ENCODE measurements around the gene GSK3B. TPM values are rescaled to one million over a fixed set of nuclear protein-coding genes. Genes with fewer than 3 reads are reported as not detected.

GSK3B gene
- total RNA-seq, 1 experiment from 2014 or later, result 50.0 TPM

DNA sequence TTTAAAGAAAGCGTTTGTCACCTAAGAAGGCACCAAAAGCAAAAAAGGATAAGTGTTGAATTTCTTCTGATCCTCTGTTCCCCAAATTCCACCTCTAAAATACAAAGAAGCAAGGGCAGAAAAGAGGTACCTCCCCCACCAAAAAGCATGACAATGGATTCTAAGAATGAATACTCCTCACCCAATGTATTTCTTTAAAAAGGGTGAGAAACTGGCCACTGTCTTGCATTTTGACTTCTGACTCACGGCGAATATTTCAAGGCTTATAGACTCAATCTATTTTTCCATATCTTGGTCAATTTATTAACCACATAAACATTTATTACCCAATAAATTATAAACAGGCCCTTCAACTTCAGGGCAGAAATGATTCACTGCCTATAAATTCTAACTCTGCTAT lies 181.2 kb downstream of the GSK3B start:
- BruUV-seq (replicated peaks), result no TSS peak
- Histone ChIP-seq H3K9me2 (ENCODE audit: insufficient read depth) (no peaks in the 10 kb centered on the region), H4K20me1 (ENCODE audit: insufficient read depth) (0 out of 2 replicates have a peak, but pooled peaks cover 5% of the 10 kb centered on the region), H3K9ac (ENCODE audit: low read length) (no peak overlapping the region), H3K4me2 (ENCODE audit: low read length) (no peak overlapping the region), H3K79me2 (ENCODE audit: insufficient read depth, low read length) (no peaks in the 10 kb centered on the region), H3K27me3 (ENCODE audit: insufficient read depth, low read length) (no peaks in the 10 kb centered on the region), H3K9me3 (ENCODE audit: control insufficient read depth in 1 of 2, insufficient read depth in 1 of 2, low read depth in 1 of 2, low read length in 2 of 2) (no peaks in the 10 kb centered on the region), H3K36me3 (ENCODE audit: control insufficient read depth in 1 of 2, insufficient read depth in 2 of 2, low read length in 2 of 2) (no peaks in the 10 kb centered on the region), H3K4me3 (replicated peaks in 1 of 2; ENCODE audit: low read depth in 1 of 2, low read length in 2 of 2) (no peak overlapping the region), H3K4me1 (ENCODE audit: control insufficient read depth in 1 of 2, insufficient read depth in 2 of 2, low read length in 2 of 2) (no peaks in the 10 kb centered on the region), H3K27ac (ENCODE audit: low read depth, low read length) (no peak overlapping the region), H2AFZ (ENCODE audit: low read depth, low read length, poor library complexity, severe bottlenecking) (no peak overlapping the region)
- no peak for ATAC-seq
- ChIA-PET RAD21 (ENCODE audit: low non-redundant PET in 1 of 2, low total read pairs in 2 of 2, uncharacterized antibody in 2 of 2, unreplicated experiment in 2 of 2) (no interaction called here), CTCF (no interaction called here), POLR2A (no interaction called here)
- no peak for TF ChIP-seq SRF (IDR thresholded peaks at IDR 0.05; ENCODE audit: low read depth)
- intact Hi-C loops (cut with micrococcal nuclease), result no loop called here
- DNase-seq (ENCODE audit: low read depth, low spot score), result no peak

GRCh38 chr3:119912220-119912619 lies 182.0 kb downstream of the GSK3B start:
- Histone ChIP-seq H3K9ac (ENCODE audit: low read length) (no peak overlapping the region), H3K4me3 (replicated peaks in 1 of 2; ENCODE audit: low read depth in 1 of 2, low read length in 2 of 2) (no peak overlapping the region), H3K4me1 (ENCODE audit: control insufficient read depth in 1 of 2, insufficient read depth in 2 of 2, low read length in 2 of 2) (no peaks in the 10 kb centered on the region), H3K9me2 (ENCODE audit: insufficient read depth) (no peaks in the 10 kb centered on the region), H3K36me3 (ENCODE audit: control insufficient read depth in 1 of 2, insufficient read depth in 2 of 2, low read length in 2 of 2) (no peaks in the 10 kb centered on the region), H2AFZ (ENCODE audit: low read depth, low read length, poor library complexity, severe bottlenecking) (no peak overlapping the region), H3K27me3 (ENCODE audit: insufficient read depth, low read length) (no peaks in the 10 kb centered on the region), H4K20me1 (ENCODE audit: insufficient read depth) (0 out of 2 replicates have a peak, but pooled peaks cover 5% of the 10 kb centered on the region), H3K27ac (ENCODE audit: low read depth, low read length) (no peak overlapping the region), H3K9me3 (ENCODE audit: control insufficient read depth in 1 of 2, insufficient read depth in 1 of 2, low read depth in 1 of 2, low read length in 2 of 2) (no peaks in the 10 kb centered on the region), H3K79me2 (ENCODE audit: insufficient read depth, low read length) (no peaks in the 10 kb centered on the region), H3K4me2 (ENCODE audit: low read length) (no peak overlapping the region)
- ChIA-PET CTCF (no interaction called here), RAD21 (ENCODE audit: low non-redundant PET in 1 of 2, low total read pairs in 2 of 2, uncharacterized antibody in 2 of 2, unreplicated experiment in 2 of 2) (no interaction called here), POLR2A (no interaction called here)
- TF ChIP-seq EGR1 (IDR thresholded peaks at IDR 0.05; ENCODE audit: low read depth), result no peak
- TF ChIP-seq YY1 (IDR thresholded peaks at IDR 0.05; ENCODE audit: extremely low read depth, insufficient replicate concordance, low read depth, low read length), result no peak
- no peak for TF ChIP-seq CEBPB (IDR thresholded peaks at IDR 0.05; ENCODE audit: low read depth)
- TF ChIP-seq EZH2phosphoT487 (IDR thresholded peaks at IDR 0.05; ENCODE audit: borderline replicate concordance), result no peak
- TF ChIP-seq, protein P1, sequence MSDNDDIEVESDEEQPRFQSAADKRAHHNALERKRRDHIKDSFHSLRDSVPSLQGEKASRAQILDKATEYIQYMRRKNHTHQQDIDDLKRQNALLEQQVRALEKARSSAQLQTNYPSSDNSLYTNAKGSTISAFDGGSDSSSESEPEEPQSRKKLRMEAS (IDR thresholded peaks at IDR 0.05), result no peak
- TF ChIP-seq, protein P2, sequence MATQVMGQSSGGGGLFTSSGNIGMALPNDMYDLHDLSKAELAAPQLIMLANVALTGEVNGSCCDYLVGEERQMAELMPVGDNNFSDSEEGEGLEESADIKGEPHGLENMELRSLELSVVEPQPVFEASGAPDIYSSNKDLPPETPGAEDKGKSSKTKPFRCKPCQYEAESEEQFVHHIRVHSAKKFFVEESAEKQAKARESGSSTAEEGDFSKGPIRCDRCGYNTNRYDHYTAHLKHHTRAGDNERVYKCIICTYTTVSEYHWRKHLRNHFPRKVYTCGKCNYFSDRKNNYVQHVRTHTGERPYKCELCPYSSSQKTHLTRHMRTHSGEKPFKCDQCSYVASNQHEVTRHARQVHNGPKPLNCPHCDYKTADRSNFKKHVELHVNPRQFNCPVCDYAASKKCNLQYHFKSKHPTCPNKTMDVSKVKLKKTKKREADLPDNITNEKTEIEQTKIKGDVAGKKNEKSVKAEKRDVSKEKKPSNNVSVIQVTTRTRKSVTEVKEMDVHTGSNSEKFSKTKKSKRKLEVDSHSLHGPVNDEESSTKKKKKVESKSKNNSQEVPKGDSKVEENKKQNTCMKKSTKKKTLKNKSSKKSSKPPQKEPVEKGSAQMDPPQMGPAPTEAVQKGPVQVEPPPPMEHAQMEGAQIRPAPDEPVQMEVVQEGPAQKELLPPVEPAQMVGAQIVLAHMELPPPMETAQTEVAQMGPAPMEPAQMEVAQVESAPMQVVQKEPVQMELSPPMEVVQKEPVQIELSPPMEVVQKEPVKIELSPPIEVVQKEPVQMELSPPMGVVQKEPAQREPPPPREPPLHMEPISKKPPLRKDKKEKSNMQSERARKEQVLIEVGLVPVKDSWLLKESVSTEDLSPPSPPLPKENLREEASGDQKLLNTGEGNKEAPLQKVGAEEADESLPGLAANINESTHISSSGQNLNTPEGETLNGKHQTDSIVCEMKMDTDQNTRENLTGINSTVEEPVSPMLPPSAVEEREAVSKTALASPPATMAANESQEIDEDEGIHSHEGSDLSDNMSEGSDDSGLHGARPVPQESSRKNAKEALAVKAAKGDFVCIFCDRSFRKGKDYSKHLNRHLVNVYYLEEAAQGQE (IDR thresholded peaks at IDR 0.05; ENCODE audit: low read depth), result no peak
- TF ChIP-seq FOSL1 (IDR thresholded peaks at IDR 0.05; ENCODE audit: low read depth), result no peak
- TF ChIP-seq ZNF274 (IDR thresholded peaks at IDR 0.05; ENCODE audit: low read depth, low read length), result no peak
- TF ChIP-seq POLR2AphosphoS5 (IDR thresholded peaks at IDR 0.05; ENCODE audit: low read depth, low read length), result no peak
- TF ChIP-seq ELF1 (IDR thresholded peaks at IDR 0.05; ENCODE audit: borderline replicate concordance, low read depth), result no peak
- TF ChIP-seq TCF7L2 (IDR thresholded peaks at IDR 0.05; ENCODE audit: borderline replicate concordance, extremely low read depth, insufficient read depth, insufficient read length), result no peak
- no peak for TF ChIP-seq JUND (IDR thresholded peaks at IDR 0.05)
- no peak for TF ChIP-seq RAD21 (IDR thresholded peaks at IDR 0.05; ENCODE audit: low read depth)
- TF ChIP-seq EZH2 (IDR thresholded peaks at IDR 0.05), result no peak
- TF ChIP-seq SP1 (IDR thresholded peaks at IDR 0.05; ENCODE audit: low read depth), result no peak
- TF ChIP-seq ZFX (IDR thresholded peaks at IDR 0.05), result no peak
- intact Hi-C loops (cut with micrococcal nuclease), result no loop called here
- BruUV-seq (replicated peaks), result no TSS peak
- no peak for ATAC-seq
- DNase-seq (ENCODE audit: low read depth, low spot score), result no peak

All from HCT116 (cell line).